SKM-1 (cell line): Measurements from ENCODE around the gene DVL1.

Source experiments
- DNase-seq: peaks from one replicate; lab custom pipeline; 2025; ENCODE audit not compliant: unreplicated experiment; lab: John Stamatoyannopoulos, UW

Gene DVL1

DNA sequence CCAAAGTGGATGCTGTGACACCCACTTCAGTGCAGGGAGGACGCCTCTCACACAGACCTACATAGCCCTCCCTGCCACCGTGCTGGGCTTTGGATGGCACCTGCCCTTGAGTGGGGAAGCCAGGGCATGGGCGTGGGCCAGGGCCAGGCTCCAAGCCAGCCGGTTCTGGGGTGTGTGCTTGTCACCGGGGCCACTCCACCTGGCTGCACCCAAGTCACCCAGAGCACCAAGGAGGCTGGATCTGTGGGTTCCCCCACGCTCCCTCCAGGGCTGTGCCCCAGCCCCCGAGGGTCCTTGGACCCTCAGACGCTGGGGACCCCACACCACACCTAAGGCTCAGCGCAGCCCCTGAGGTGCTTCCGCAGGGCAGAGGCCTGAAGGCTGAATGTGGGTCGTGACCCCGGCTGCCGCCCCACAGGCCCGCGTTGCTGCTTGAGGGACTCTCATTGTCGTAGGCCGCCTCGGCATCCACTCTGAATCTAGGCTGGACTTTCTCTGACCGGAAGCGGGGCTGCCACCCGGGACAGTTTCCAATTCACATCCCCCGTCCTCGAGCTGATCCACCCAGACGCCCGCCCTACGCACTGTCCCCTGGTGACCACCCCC, 7.7 kb upstream of the DVL1 start:
- no peak for DNase-seq

GRCh38 chr1:1356166-1356795, 7.1 kb upstream of the DVL1 start:
- no peak for DNase-seq

DNA sequence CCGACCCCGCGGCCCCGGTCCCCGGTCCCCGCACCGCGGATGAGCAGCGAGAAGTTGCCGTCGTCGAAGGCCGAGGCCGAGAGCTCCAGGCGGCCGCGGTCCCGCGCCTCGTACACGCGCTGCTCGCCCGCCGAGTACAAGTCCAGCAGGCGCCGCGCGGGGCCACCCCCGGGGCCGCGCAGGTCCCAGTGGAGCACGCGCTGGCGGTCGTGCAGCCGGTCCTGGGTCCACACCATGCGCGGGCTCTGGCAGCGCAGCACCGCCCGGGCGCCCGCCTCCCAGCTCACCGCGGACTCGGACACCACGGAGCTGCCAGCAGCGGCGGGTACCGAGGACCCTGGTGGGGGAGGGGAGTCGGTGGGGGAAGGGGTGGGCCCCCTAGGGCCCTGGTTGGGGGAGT, 6.2 kb upstream of the DVL1 start:
- DNase-seq: no peak

GRCh38 chr1:1354271-1355247, 5.3 kb upstream of the DVL1 start:
- no peak for DNase-seq

DNA sequence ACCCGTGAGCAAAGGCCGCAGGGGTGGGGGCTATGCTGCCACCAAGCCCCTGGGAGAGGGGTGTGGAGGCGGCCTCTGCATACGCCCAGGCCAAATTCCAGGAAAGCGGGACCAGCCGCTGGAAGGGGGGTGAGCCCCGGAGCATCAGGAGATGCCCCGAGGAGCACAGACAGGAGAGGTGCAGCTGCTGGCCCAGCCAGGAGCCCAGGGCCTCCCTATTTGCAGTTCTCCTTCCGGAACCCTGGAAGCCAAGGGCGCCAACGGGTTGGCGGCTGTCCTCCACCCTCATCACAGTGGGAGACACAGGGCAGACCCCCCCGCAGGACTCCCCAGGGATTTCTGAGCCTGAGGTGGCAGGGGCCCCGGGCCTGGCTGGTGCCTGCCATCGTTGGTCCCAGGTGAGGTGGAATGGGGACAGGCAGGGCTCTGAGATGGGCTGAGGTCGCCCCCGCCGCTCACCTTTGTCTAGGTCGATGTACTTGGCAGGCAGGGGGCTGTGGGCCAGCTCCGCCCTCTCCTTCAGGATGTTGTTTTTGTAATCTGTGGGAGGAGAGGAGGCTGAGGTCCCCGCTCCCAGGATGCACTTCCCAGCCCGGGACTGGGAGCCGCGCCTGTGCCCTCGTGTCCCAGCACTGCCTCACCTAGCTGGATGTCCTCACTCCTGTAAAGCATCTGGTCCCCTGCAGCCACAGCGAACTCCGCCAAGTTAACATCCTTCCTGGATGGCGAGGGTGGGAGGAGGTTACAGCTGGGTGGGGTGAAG, 4.4 kb upstream of the DVL1 start:
- no peak for DNase-seq

GRCh38 chr1:1352786-1353388, 3.7 kb upstream of the DVL1 start:
- no peak for DNase-seq

DNA sequence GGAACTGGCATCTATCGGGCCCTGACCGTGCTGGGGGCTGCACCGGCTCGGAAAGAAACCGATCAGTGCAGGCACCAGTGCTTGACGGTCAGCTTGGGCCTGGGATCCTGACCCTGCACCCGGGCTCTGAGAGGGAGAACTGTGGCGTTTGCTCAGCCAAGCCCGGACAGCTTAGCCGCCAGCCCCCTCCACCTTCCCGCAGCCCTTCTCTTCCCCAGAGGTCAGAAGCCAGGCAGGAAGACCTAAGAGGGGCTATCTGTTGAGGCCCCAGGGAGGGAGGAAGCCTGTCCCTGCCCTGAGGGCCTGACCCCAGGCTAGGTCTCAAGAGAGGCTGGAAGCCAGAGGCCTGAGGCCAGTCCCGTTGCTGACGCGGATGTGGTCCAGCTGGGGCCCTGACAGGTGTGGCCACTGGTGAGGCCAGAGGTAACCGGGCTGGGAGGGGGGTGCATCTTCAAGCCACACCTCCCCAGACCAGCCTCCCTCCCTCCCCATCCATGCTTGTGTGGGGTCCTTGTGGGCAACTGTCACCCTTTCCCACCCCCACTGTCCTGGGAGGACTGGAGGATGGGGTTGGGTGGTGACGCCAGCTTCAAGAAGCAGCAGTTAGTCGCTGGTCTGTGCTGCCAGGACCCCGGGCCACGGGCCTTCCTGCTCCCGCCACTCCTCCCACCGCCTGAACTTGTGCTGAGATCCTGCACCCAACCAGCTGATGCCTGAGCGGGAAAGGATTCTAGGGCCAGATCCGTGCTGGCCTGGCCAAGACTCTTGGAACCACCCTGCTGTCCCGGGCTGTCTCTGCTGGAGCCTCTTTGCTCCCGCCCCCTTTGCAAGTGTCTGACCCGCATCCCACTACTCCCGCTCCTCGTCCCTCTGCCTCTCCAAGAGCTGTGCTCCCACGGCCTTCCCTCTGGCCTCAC, 2.6 kb upstream of the DVL1 start:
- DNase-seq: no peak

GRCh38 chr1:1348420-1349255, 580 bp downstream of the DVL1 start:
- DNase-seq: no peak

DNA sequence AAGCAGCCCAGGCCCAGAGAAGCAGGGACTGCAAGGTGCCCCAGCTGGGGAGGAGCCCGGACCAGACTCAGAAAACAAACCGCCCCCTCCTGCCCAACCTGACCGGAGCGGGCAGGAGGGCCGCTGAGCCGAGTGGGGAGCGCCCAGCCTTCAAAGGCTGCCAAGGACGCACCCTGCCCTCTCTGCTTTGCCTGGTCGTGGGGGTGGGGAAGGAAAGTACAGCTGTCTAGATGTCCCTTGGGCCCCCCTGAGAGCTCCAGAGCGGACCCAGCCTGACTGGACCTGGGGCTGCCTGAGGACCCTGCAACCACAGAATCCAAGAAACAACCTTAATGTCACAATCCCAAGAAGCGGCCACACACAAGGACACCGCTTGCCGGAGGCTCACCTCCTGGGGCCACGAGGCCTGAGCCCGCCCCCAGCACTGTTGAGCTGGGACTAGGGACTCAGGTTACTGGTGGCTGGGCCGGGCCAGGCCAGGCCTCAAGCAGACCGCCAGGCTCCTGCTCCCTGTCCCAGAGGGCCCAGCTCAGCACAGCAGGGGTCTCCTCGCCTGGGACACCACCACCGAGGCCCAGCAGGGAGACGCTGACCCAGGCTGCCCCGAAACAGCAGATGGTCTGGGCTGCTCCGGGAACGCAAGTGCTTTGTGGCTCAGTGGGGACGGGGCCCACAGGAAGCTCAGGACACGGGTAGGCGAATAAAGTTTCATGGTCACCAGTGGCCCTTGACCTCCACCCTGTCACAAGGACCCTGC, 1.4 kb downstream of the DVL1 start:
- no peak for DNase-seq

GRCh38 chr1:1347026-1347595, 2.1 kb downstream of the DVL1 start:
- DNase-seq: no peak

- DNase-seq: no peak
Observed at GRCh38 chr1:1346501-1346890, 2.7 kb downstream of the DVL1 start.

DNA sequence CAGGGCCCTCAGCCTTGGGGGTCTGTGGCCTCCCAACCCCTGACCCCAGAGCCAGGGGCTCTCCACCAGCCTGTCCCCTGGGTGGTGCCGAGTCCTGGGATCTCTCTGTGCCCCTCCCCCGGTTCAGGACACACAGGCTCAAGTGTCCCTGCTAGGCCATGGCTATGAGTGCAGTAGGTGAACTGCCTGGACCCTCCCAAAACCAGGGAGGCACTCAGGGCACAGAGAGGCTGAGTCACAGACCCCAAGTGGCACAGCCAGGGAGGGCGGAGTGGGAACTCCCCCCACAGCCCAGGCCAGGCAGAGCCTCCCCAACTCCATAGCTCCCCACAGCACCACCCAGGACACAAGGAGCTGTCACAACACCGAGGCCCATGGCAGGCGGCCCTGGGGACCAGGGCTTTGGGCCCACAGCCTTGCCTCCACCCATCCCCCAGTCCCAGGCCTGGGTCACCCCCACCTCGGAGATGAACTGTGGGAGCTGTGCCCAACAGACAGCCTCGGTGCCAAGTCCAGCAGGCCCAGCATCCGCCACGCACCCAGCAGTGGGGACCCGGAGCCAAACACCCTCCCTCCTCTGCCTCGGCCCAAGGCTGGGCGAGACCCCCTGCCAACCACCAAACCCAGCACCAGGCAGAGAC, 3.2 kb downstream of the DVL1 start:
- DNase-seq: no peak

- no peak for DNase-seq
Observed at GRCh38 chr1:1345384-1345783, 3.8 kb downstream of the DVL1 start.

- no peak for DNase-seq
Observed at GRCh38 chr1:1344655-1345361, 4.4 kb downstream of the DVL1 start.

DNA sequence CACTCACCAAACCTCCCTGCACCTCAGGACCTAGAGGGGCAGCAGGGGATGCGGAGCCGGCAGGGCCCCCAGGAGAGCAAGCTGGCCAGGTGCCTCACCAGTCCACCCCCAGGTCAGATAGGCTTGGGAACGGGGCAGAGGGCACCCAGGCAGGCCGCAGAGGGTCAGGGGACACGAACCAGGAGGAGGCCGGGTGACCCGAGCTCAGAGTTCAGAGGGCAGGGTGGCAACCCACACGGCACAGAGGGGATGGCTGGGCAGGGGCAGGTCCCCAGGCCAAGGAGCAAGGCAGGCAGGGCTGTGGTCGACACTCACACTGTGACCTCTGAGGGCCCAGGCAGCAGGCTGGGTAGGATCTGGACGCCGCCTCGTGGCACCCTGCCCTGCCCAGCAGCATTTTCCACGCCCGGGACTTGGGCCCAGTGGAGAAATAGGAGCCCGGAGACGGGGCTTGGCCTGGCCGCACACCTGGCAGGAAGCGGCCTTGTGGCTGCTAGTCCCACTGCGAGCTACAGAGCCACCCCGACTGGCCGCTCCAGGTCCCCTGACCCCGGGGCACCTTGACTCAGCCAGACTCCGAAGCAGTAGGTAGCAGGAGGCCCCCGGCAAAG, 5.3 kb downstream of the DVL1 start:
- DNase-seq: no peak

DNA sequence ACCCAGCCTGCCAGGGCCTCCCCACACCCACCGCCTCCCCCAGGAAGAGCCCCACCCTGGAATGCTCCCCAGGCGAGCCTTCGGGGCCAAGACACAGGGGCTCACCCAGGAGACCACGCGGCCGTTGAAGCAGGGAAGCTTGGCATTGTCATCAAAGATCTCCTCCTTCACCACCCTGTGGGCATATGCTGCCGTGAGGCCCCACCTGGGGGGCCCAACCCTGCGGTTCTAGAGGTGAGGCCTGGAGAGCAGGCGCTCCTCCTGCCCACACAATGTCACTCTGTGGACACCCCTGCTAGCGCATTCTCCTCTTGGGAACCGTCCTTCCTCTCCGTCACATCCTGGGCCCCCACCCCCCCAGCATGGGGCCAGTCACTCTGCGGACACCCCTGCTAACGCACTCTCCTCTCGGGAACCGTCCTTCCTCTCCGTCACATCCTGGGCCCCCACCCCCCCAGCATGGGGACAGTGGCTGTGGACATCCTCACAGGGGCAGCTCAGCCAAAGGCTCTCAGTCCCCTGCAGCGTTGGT, 6.6 kb downstream of the DVL1 start:
- DNase-seq: no peak
